ENCODE data around the gene TBC1D2.

- TF ChIP-seq CTCF (IDR thresholded peaks at IDR 0.05; ENCODE audit: low read length) (no peak), EZH2 (IDR thresholded peaks at IDR 0.05; ENCODE audit: borderline replicate concordance, low read length) (no peak)
Measured at GRCh38 chr9:98186236-98186635, 69.2 kb downstream of the TBC1D2 start.
